Keratinocyte (primary cell): Measurements from ENCODE around the gene TRIM13. TPM values are rescaled to one million over a fixed set of nuclear protein-coding genes. Genes with fewer than 3 reads are reported as not detected.

Source experiments
- DNase-seq: peaks from one replicate; pipeline ENCODE4 v3.0.0-alpha.2; 2011; ENCODE audit warnings: low read depth, missing footprints, low spot score
- FAIRE-seq: peaks from 2 replicates; lab custom pipeline; 2011; peaks lifted over from hg19 to GRCh38; lab: Jason Lieb, UNC
- H2AFZ ChIP-seq: 2 replicates; pipeline ENCODE4 v1.6.0; 2012; ENCODE audit warnings: low read length, control low read depth, inconsistent platforms; ENCODE audit not compliant: control insufficient read depth
- H3K27ac ChIP-seq: 2 replicates; pipeline ENCODE4 v1.5.1; 2011; ENCODE audit warnings: low read length; ENCODE audit not compliant: control insufficient read depth, insufficient read depth
- H3K27me3 ChIP-seq: 3 replicates; pipeline ENCODE4 v1.6.0; 2011; ENCODE audit warnings: low read length; ENCODE audit not compliant: control insufficient read depth, insufficient read depth; ENCODE audit errors: extremely low read depth
- H3K36me3 ChIP-seq, 2 experiments: 2 replicates in 1 of 2; 3 replicates in 1 of 2; pipeline ENCODE4 v1.5.1; 2011; ENCODE audit warnings: low read length in 2 of 2, mild to moderate bottlenecking in 1 of 2; ENCODE audit not compliant: control insufficient read depth in 2 of 2, insufficient read depth in 2 of 2; ENCODE audit errors: extremely low read depth in 1 of 2
- H3K4me1 ChIP-seq: 3 replicates; pipeline ENCODE4 v1.5.1; 2011; ENCODE audit warnings: low read length; ENCODE audit not compliant: control insufficient read depth, insufficient read depth; ENCODE audit errors: extremely low read depth
- H3K4me2 ChIP-seq: 3 replicates; pipeline ENCODE4 v1.6.0; 2011; ENCODE audit warnings: low read depth, low read length; ENCODE audit not compliant: control insufficient read depth, insufficient read depth; ENCODE audit errors: extremely low read depth
- H3K4me3 ChIP-seq, 3 experiments: fragments of 200-600 bp in 1 of 3; sonication (generic) in 1 of 3; 2 replicates in 2 of 3; 3 replicates in 1 of 3; pipeline ENCODE4 v1.5.1; 2011 to 2016; ENCODE audit warnings: low read length in 3 of 3, mild to moderate bottlenecking in 3 of 3, control low read depth in 2 of 3, inconsistent platforms in 1 of 3, low read depth in 1 of 3, mixed read lengths in 1 of 3, mixed run types in 1 of 3, moderate library complexity in 1 of 3; ENCODE audit not compliant: control insufficient read depth in 2 of 3, insufficient read depth in 2 of 3; ENCODE audit errors: extremely low read depth in 1 of 3
- H3K79me2 ChIP-seq: 2 replicates; pipeline ENCODE4 v1.6.0; 2012; ENCODE audit warnings: low read length; ENCODE audit not compliant: control insufficient read depth, insufficient read depth
- H3K9ac ChIP-seq: 3 replicates; pipeline ENCODE4 v1.6.0; 2011; ENCODE audit warnings: low read length; ENCODE audit not compliant: control insufficient read depth, insufficient read depth; ENCODE audit errors: extremely low read depth
- H3K9me1 ChIP-seq: 3 replicates; pipeline ENCODE4 v1.6.0; 2011; ENCODE audit warnings: low read length; ENCODE audit not compliant: control insufficient read depth, insufficient read depth; ENCODE audit errors: extremely low read depth
- H3K9me3 ChIP-seq: 2 replicates; pipeline ENCODE4 v1.5.1; 2012; ENCODE audit warnings: low read depth, low read length; ENCODE audit not compliant: control insufficient read depth
- H4K20me1 ChIP-seq: 3 replicates; pipeline ENCODE4 v1.6.0; 2011; ENCODE audit warnings: low read length; ENCODE audit not compliant: control insufficient read depth, insufficient read depth; ENCODE audit errors: extremely low read depth
- EZH2 ChIP-seq: IDR thresholded peaks from one replicate; pipeline ENCODE4 v1.6.1; 2012; ENCODE audit warnings: inconsistent platforms, mild to moderate bottlenecking, low read length, moderate library complexity
- dilution Hi-C: fragments of 300-500 bp; cut with MboI; formaldehyde crosslinking; loops from one replicate; pipeline ENCODE4 v1.7.0; 2020; ENCODE audit warnings: low sequenced_read_pairs; ENCODE audit not compliant: extremely low pct_ligation_motif_present
- polyA plus RNA-seq, 5 experiments: library from polyadenylated mRNA; depleted of rRNA in 3 of 5; stranded (reverse) in 3 of 5; stranded (forward) in 1 of 5; unstranded in 1 of 5; fragments of >200 nt; gene quantifications; 1 replicate in 1 of 5; 2 replicates in 3 of 5; 3 replicates in 1 of 5; pipeline versions ENCODE4 v1.2.1 to v1.2.3, GENCODE V29; 2011 to 2012; ENCODE audit warnings: missing spikeins in 2 of 5, low read depth in 1 of 5, low replicate concordance in 1 of 5
- TF ChIP-seq, protein P1 (sequence below), 3 experiments: IDR thresholded peaks in 1 of 3; conservative IDR thresholded peaks in 1 of 3; optimal IDR thresholded peaks in 1 of 3; 2 replicates in 2 of 3; 3 replicates in 1 of 3; pipeline versions ENCODE3 to v1.5.1; 2011; ENCODE audit warnings: low read length in 3 of 3, mild to moderate bottlenecking in 3 of 3, moderate library complexity in 2 of 3, control low read depth in 1 of 3, inconsistent platforms in 1 of 3; ENCODE audit not compliant: insufficient read depth in 2 of 3; ENCODE audit errors: extremely low read depth in 1 of 3

Gene TRIM13
- polyA plus RNA-seq, 1 donor (not counting 4 experiments of a cell fraction or from before 2014, with no cell fraction given): 26.5 TPM

GRCh38 chr13:49951754-49952535 lies 44.9 kb upstream of the TRIM13 start:
- Histone ChIP-seq H3K9me1 (no peaks in the 10 kb centered on the region), H3K9ac (no peak overlapping the region), H3K9me3 (no peaks in the 10 kb centered on the region), H3K4me2 (no peak overlapping the region), H3K36me3 (no peaks in the 10 kb centered on the region), H2AFZ (no peak overlapping the region), H3K27ac (no peak overlapping the region), H3K4me3 (no peak overlapping the region), H3K27me3 (no peaks in the 10 kb centered on the region), H4K20me1 (no peaks in the 10 kb centered on the region), H3K79me2 (no peaks in the 10 kb centered on the region), H3K4me1 (no peaks in the 10 kb centered on the region)
- TF ChIP-seq EZH2: no peak
- TF ChIP-seq, protein P1, sequence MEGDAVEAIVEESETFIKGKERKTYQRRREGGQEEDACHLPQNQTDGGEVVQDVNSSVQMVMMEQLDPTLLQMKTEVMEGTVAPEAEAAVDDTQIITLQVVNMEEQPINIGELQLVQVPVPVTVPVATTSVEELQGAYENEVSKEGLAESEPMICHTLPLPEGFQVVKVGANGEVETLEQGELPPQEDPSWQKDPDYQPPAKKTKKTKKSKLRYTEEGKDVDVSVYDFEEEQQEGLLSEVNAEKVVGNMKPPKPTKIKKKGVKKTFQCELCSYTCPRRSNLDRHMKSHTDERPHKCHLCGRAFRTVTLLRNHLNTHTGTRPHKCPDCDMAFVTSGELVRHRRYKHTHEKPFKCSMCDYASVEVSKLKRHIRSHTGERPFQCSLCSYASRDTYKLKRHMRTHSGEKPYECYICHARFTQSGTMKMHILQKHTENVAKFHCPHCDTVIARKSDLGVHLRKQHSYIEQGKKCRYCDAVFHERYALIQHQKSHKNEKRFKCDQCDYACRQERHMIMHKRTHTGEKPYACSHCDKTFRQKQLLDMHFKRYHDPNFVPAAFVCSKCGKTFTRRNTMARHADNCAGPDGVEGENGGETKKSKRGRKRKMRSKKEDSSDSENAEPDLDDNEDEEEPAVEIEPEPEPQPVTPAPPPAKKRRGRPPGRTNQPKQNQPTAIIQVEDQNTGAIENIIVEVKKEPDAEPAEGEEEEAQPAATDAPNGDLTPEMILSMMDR (optimal IDR thresholded peaks at IDR 0.05 in 1 of 3, IDR thresholded peaks at IDR 0.05 in 1 of 3, conservative IDR thresholded peaks at IDR 0.05 in 1 of 3; ENCODE audit: extremely low read depth in 1 of 3, insufficient read depth in 2 of 3, low read length in 3 of 3): no peak
- no peak for FAIRE-seq
- dilution Hi-C loops: no loop called here
- no peak for DNase-seq

DNA sequence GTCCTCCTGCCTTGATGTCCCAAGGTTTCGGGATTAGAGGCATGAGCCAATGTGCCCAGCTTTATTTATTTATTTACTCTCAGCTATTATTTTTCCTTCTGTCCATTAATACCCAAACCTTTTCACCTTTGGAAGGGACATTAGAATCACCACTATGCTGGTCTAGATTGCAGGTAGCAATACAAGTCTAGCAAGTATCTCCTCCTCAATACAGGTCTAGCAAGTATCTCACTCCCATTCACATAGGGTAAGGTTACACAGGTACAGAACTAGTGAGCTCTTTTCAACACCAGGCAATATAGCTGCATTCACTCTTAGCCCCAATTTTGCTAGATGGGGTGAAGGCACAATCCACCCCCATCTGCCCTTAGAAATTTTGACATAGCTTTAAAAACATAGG lies 43.3 kb upstream of the TRIM13 start:
- Histone ChIP-seq H3K27ac (no peak overlapping the region), H3K9ac (no peak overlapping the region), H2AFZ (no peak overlapping the region), H3K27me3 (no peaks in the 10 kb centered on the region), H3K4me1 (no peaks in the 10 kb centered on the region), H3K36me3 (no peaks in the 10 kb centered on the region), H3K79me2 (no peaks in the 10 kb centered on the region), H4K20me1 (no peaks in the 10 kb centered on the region), H3K9me3 (no peaks in the 10 kb centered on the region), H3K9me1 (no peaks in the 10 kb centered on the region), H3K4me3 (no peak overlapping the region), H3K4me2 (no peak overlapping the region)
- DNase-seq (no peak), FAIRE-seq (no peak)
- dilution Hi-C loops: no loop called here
- TF ChIP-seq, protein P1 (optimal IDR thresholded peaks at IDR 0.05 in 1 of 3, IDR thresholded peaks at IDR 0.05 in 1 of 3, conservative IDR thresholded peaks at IDR 0.05 in 1 of 3; ENCODE audit: extremely low read depth in 1 of 3, insufficient read depth in 2 of 3, low read length in 3 of 3): no peak
- no peak for TF ChIP-seq EZH2
